Naive thymus-derived CD4-positive, alpha-beta T cell (primary cell): Measurements from ENCODE around the gene ELAVL1. TPM values are rescaled to one million over a fixed set of nuclear protein-coding genes. Genes with fewer than 3 reads are reported as not detected.
"Not testable (repeated sequence)": the region's sequence is repeated elsewhere in the genome, so short reads cannot be mapped to it uniquely, and the experiment has no call there.

Experiments used
- ATAC-seq: fragments of 150-1000 bp; cut with Tn5 transposase; 2 replicates; pipeline ENCODE4 v1.10.0; 2021; ENCODE audit warnings: mild to moderate bottlenecking, moderate library complexity
- CTCF ChIA-PET: fragments of 350-600 bp; sonication (Branson Sonifier 250); formaldehyde crosslinking; loops from one replicate; lab custom pipeline; 2021; ENCODE audit warnings: antibody characterized with exemption; lab: Charles Lee
- POLR2A ChIA-PET: fragments of 350-600 bp; sonication (Branson Sonifier 250); formaldehyde crosslinking; loops from one replicate; lab custom pipeline; 2021; ENCODE audit warnings: antibody characterized with exemption, inconsistent platforms; lab: Charles Lee
- DNase-seq, 9 donors: peaks; one replicate each; pipeline versions ENCODE4 v3.0.0 to v3.0.0-alpha.2; 2020 to 2022; ENCODE audit warnings: mixed read lengths in 1 of 9
- H3K27ac ChIP-seq: one replicate; pipeline ENCODE4 v1.7.0; 2013; ENCODE audit warnings: mild to moderate bottlenecking, low read depth, low read length, moderate library complexity
- H3K27me3 ChIP-seq, 2 donors: one replicate each; pipeline ENCODE4 v1.7.0; 2013; ENCODE audit warnings: low read length in 2 of 2, mild to moderate bottlenecking in 2 of 2, moderate library complexity in 2 of 2; ENCODE audit not compliant: control insufficient read depth in 2 of 2, insufficient read depth in 2 of 2
- H3K36me3 ChIP-seq, 3 experiments: 1 replicate in 2 of 3; 2 replicates in 1 of 3; pipeline ENCODE4 v1.7.0; 2013; ENCODE audit warnings: low read length in 3 of 3, mild to moderate bottlenecking in 3 of 3, moderate library complexity in 1 of 3; ENCODE audit not compliant: insufficient read depth in 3 of 3, control insufficient read depth in 2 of 3
- H3K4me1 ChIP-seq, 2 donors: one replicate each; pipeline ENCODE4 v1.7.0; 2013; ENCODE audit warnings: low read length in 2 of 2, mild to moderate bottlenecking in 2 of 2, moderate library complexity in 1 of 2; ENCODE audit not compliant: control insufficient read depth in 2 of 2, insufficient read depth in 2 of 2
- H3K4me3 ChIP-seq: 2 replicates; pipeline ENCODE4 v1.7.0; 2013; ENCODE audit warnings: mild to moderate bottlenecking, low read length
- H3K9me3 ChIP-seq, 3 experiments: 1 replicate in 2 of 3; 2 replicates in 1 of 3; pipeline ENCODE4 v1.7.0; 2013; ENCODE audit warnings: low read length in 3 of 3; ENCODE audit not compliant: control insufficient read depth in 2 of 3
- H3K27ac Mint-ChIP-seq, 9 donors: one replicate each; pipeline ENCODE4 v1.8.0; 2020 to 2022; ENCODE audit warnings: mixed read lengths in 9 of 9, mild to moderate bottlenecking in 8 of 9, moderate library complexity in 5 of 9, inconsistent platforms in 2 of 9
- H3K27me3 Mint-ChIP-seq, 5 donors: one replicate each; pipeline ENCODE4 v1.8.0; 2021 to 2022; ENCODE audit warnings: mixed read lengths in 5 of 5, mild to moderate bottlenecking in 1 of 5
- H3K36me3 Mint-ChIP-seq, 5 donors: one replicate each; pipeline ENCODE4 v1.8.0; 2020 to 2022; ENCODE audit warnings: mixed read lengths in 5 of 5, mild to moderate bottlenecking in 3 of 5, inconsistent platforms in 1 of 5
- H3K4me1 Mint-ChIP-seq, 7 donors: one replicate each; pipeline ENCODE4 v1.8.0; 2020 to 2022; ENCODE audit warnings: mixed read lengths in 7 of 7, mild to moderate bottlenecking in 3 of 7, inconsistent platforms in 1 of 7
- H3K4me3 Mint-ChIP-seq, 10 donors: one replicate each; pipeline ENCODE4 v1.8.0; 2020 to 2022; ENCODE audit warnings: mild to moderate bottlenecking in 10 of 10, mixed read lengths in 10 of 10, moderate library complexity in 6 of 10, inconsistent platforms in 2 of 10
- H3K9me3 Mint-ChIP-seq, 11 donors: one replicate each; pipeline ENCODE4 v1.8.0; 2020 to 2022; ENCODE audit warnings: mixed read lengths in 11 of 11, mild to moderate bottlenecking in 4 of 11, inconsistent platforms in 1 of 11, moderate library complexity in 1 of 11
- intact Hi-C, 2 donors: fragments of 100-400 bp; cut with micrococcal nuclease; formaldehyde crosslinking; loops; one replicate each; pipeline ENCODE4 v1.15.1; 2023
- polyA plus RNA-seq, 2 donors: library from polyadenylated mRNA; unstranded; fragments of 300-500 nt; fragmentation: Illumina TruSeq; gene quantifications; one replicate each; pipeline ENCODE4 v1.2.3, GENCODE V29; 2021
- total RNA-seq, 6 experiments: library from RNA in 5 of 6; stranded (reverse) in 5 of 6; gene quantifications; 1 replicate in 5 of 6; 2 replicates in 1 of 6; pipeline ENCODE4 v1.2.3 and lab custom pipeline; 2021 to 2026

Gene ELAVL1
- total and polyA plus RNA-seq, 7 experiments from 2014 or later, result 32.4 to 117 (median 49.6) TPM

DNA sequence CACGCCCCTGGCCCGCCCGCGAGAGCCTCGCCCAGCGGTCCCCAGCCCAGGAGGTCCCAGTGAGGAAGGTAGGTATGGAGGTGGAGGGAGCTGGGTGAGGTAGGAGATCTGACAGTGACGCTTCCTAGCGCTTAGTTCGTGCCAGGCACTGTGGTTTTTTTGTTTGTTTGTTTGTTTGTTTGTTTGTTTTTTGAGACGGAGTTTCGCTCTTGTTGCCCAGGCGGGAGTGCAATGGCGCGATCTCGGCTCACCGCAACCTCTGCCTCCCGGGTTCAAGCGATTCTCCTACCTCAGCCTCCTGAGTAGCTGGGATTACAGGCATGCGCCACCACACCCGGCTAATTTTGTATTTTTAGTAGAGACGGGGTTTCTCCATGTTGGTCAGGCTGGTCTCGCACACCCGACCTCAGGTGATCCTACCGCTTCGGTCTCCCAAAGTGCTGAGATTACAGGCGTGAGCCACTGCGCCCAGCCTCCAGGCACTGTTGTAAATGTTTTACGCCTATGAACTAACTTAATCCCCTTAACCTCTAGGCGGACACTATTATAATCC is 87.3 kb downstream of the ELAVL1 start:
- DNase-seq, H3K4me3 ChIP-seq, H3K9me3 ChIP-seq, H3K9me3 Mint-ChIP-seq, ATAC-seq, H3K27ac ChIP-seq: not testable (repeated sequence)
- peaks cover 3 to 20% of the 10 kb centered on the region in 2 donors for H3K27me3 ChIP-seq
- Mint-ChIP-seq H3K4me1 (peaks cover 13 to 48% (median 35%) of the 10 kb centered on the region in 7 donors), H3K27me3 (peaks cover 12 to 33% (median 14%) of the 10 kb centered on the region in 5 donors), H3K4me3 (peak overlapping the region; percentile 39 to 77 (median 63)), H3K36me3 (peaks cover 0 to 13% (median 0%) of the 10 kb centered on the region in 5 donors), H3K27ac (peak overlapping the region in 1 of 9 donors; percentile 53)
- ChIA-PET CTCF (interaction anchor here (0.7 to 1.8 kb wide), 6 partner anchors 10 to 90 kb away, joined by 3 to 11 read pairs (median 3); partner anchors contain the start of genes MAP2K7 and TIMM44), POLR2A (interaction anchor here (0.7 to 5.7 kb wide), 3 partner anchors 14 to 25 kb away, joined by 3 to 38 read pairs (median 35); partner anchors contain the start of genes MAP2K7 and TIMM44)
- intact Hi-C loops, result loop anchor here in 1 of 2 donors (10.0 kb wide), 1 partner anchor 1803 kb away; the partner anchor contains the start of gene RFX2
- H3K4me1 ChIP-seq, result peaks cover 25 to 34% of the 10 kb centered on the region in 2 donors
- H3K36me3 ChIP-seq, result peaks cover 0 to 16% (median 6%) of the 10 kb centered on the region in 3 experiments

- peak overlapping the region; percentile 11 for H3K4me3 ChIP-seq
- peak overlapping the region in 3 of 9 donors; percentile 31 to 52 (median 45) for H3K27ac Mint-ChIP-seq
- H3K27me3 ChIP-seq, result peaks cover 3 to 20% of the 10 kb centered on the region in 2 donors
- intact Hi-C loops, result loop anchor here in 1 of 2 donors (10.0 kb wide), 1 partner anchor 1803 kb away; the partner anchor contains the start of gene RFX2
- peaks cover 0 to 5% (median 0%) of the 10 kb centered on the region in 11 donors for H3K9me3 Mint-ChIP-seq
- CTCF ChIA-PET, result interaction anchor here (0.9 to 1.8 kb wide), 5 partner anchors 9 to 65 kb away, joined by 3 to 11 read pairs (median 3); partner anchors contain the start of genes MAP2K7 and TIMM44
- H3K27ac ChIP-seq, result no peak overlapping the region
- peak overlapping the region; percentile 62 to 87 (median 79) for H3K4me3 Mint-ChIP-seq
- DNase-seq (peak in 8 of 9 donors; percentile 45 to 65 (median 52)), ATAC-seq (no peak)
- H3K36me3 Mint-ChIP-seq, result peaks cover 4 to 15% (median 5%) of the 10 kb centered on the region in 5 donors
- peaks cover 12 to 33% (median 14%) of the 10 kb centered on the region in 5 donors for H3K27me3 Mint-ChIP-seq
- POLR2A ChIA-PET, result interaction anchor here (0.6 to 5.7 kb wide), 5 partner anchors 14 to 289 kb away, joined by 3 to 38 read pairs (median 3); partner anchors contain the start of gene TIMM44
- H3K36me3 ChIP-seq, result peaks cover 0 to 16% (median 4%) of the 10 kb centered on the region in 3 experiments
- no peaks in the 10 kb centered on the region for H3K9me3 ChIP-seq
- peaks cover 25 to 34% of the 10 kb centered on the region in 2 donors for H3K4me1 ChIP-seq
- H3K4me1 Mint-ChIP-seq, result peaks cover 10 to 48% (median 37%) of the 10 kb centered on the region in 7 donors
These were observed 88.0 kb downstream of the ELAVL1 start for GRCh38 chr19:7917267-7918061.

DNA sequence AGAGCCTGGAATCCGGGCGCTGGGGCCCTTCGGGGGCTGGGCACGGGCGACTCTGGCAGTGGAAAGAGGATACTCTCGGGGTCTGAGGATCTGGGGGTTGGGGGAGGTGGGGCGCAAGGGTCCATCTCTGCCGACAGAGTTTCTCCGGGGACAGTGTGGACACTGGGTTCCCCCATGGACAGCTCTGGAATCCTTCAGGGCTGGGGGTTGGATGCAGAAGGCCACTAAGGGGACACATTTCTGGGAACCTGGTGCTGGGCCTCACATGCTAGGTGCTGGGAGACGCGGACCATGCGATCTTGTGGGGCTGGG is 88.5 kb downstream of the ELAVL1 start:
- peaks cover 12 to 33% (median 14%) of the 10 kb centered on the region in 5 donors for H3K27me3 Mint-ChIP-seq
- POLR2A ChIA-PET, result interaction anchor here (0.6 to 5.7 kb wide), 3 partner anchors 27 to 260 kb away, joined by 3 to 38 read pairs (median 4); partner anchors contain the start of gene TIMM44
- Histone ChIP-seq H3K27me3 (peaks cover 3 to 20% of the 10 kb centered on the region in 2 donors), H3K36me3 (peaks cover 0 to 15% (median 0%) of the 10 kb centered on the region in 3 experiments), H3K9me3 (no peaks in the 10 kb centered on the region), H3K27ac (no peak overlapping the region), H3K4me1 (peaks cover 25 to 32% of the 10 kb centered on the region in 2 donors), H3K4me3 (peak overlapping the region; percentile 11)
- H3K4me1 Mint-ChIP-seq, result peaks cover 10 to 44% (median 34%) of the 10 kb centered on the region in 7 donors
- CTCF ChIA-PET, result interaction anchor here (0.6 to 1.5 kb wide), 2 partner anchors 48 to 51 kb away, joined by 3 read pairs; no protein-coding TSS in a partner anchor
- no peak for DNase-seq
- H3K4me3 Mint-ChIP-seq, result peak overlapping the region; percentile 62 to 87 (median 79)
- intact Hi-C loops, result loop anchor here (1.0 to 10.0 kb wide), 3 partner anchors 13 to 1802 kb away; partner anchors contain the start of genes MAP2K7 (in 1 of the 2) and RFX2 (in 1 of the 2)
- H3K9me3 Mint-ChIP-seq, result peaks cover 0 to 5% (median 0%) of the 10 kb centered on the region in 11 donors
- peak overlapping the region in 5 of 9 donors; percentile 31 to 59 (median 48) for H3K27ac Mint-ChIP-seq
- no peak for ATAC-seq
- H3K36me3 Mint-ChIP-seq, result peaks cover 4 to 13% (median 5%) of the 10 kb centered on the region in 5 donors

DNA sequence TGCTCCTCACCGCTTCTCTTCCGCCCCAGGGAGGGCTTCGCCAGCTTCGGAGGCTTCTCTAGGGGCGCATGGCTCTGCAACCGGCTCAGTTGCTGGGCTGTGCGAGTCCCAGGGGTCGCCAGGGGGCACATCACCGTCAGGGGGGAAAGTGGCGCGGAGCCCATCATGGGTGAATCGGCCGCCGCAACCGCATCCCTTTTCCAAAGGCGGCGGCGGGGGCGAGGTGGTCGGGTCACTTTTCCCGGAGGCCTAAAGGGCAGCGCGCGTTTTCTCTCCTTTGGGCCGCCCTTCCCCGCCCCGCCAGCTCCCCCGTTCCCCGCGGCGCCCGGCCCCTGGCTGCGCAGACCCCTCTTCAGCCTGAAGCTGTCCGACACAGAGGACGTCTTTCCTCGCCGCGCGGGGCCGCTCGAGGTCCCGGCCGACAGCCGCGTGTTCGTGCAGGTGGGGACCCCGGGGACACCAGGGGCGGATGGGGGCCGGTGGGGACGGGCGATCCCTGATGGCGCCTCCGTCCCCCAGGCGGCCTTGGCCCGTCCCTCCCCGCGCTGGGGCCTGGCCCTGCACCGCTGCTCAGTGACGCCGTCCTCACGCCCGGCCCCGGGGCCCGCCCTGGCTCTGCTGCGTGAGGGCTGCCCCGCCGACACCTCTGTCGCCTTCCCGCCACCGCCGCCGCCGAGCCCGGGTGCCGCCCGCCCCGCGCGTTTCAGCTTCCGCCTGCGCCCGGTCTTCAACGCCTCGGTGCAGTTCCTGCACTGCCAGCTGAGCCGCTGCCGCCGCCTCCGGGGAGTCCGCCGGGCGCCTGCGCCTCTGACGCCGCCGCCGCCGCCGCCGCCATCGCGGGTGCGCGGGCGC is 89.1 kb downstream of the ELAVL1 start:
- H3K27ac ChIP-seq, result no peak overlapping the region
- H3K27me3 Mint-ChIP-seq, result peaks cover 12 to 33% (median 14%) of the 10 kb centered on the region in 5 donors
- H3K9me3 Mint-ChIP-seq, result peaks cover 0 to 5% (median 0%) of the 10 kb centered on the region in 11 donors
- no peaks in the 10 kb centered on the region for H3K9me3 ChIP-seq
- peak overlapping the region; percentile 11 for H3K4me3 ChIP-seq
- peaks cover 19 to 26% of the 10 kb centered on the region in 2 donors for H3K4me1 ChIP-seq
- ATAC-seq (no peak), DNase-seq (peak in 8 of 9 donors; percentile 46 to 80 (median 54))
- H3K27me3 ChIP-seq, result peaks cover 3 to 20% of the 10 kb centered on the region in 2 donors
- intact Hi-C loops, result loop anchor here (1.0 to 10.0 kb wide), 3 partner anchors 12 to 1802 kb away; partner anchors contain the start of genes MAP2K7 (in 1 of the 2) and RFX2 (in 1 of the 2)
- ChIA-PET POLR2A (interaction anchor here (0.7 to 1.3 kb wide), 3 partner anchors 10 to 56 kb away, joined by 3 to 4 read pairs (median 3); no protein-coding TSS in a partner anchor), CTCF (interaction anchor here (0.6 to 1.5 kb wide), 2 partner anchors 48 to 50 kb away, joined by 3 read pairs; no protein-coding TSS in a partner anchor)
- H3K4me1 Mint-ChIP-seq, result peaks cover 10 to 38% (median 31%) of the 10 kb centered on the region in 7 donors
- H3K36me3 Mint-ChIP-seq, result peaks cover 4 to 13% (median 8%) of the 10 kb centered on the region in 5 donors
- peak overlapping the region in 1 of 9 donors; percentile 45 for H3K27ac Mint-ChIP-seq
- peak overlapping the region in 9 of 10 donors; percentile 40 to 87 (median 70) for H3K4me3 Mint-ChIP-seq
- H3K36me3 ChIP-seq, result peaks cover 0 to 18% (median 0%) of the 10 kb centered on the region in 3 experiments
